Body of pancreas (tissue), 4 donors: ENCODE results near the gene USP34. TPM values are rescaled to one million over a fixed set of nuclear protein-coding genes. Genes with fewer than 3 reads are reported as not detected.
A peak's percentile ranks its signal among the peaks of the same experiment; 100 is the strongest.
"Not testable (repeated sequence)": the region's sequence is repeated elsewhere in the genome, so short reads cannot be mapped to it uniquely, and the experiment has no call there.

Source experiments
- ATAC-seq: fragments of 150-250 bp; one replicate; pipeline ENCODE4 v1.9.1; 2016
- DNase-seq, 4 donors: peaks; one replicate each; pipeline ENCODE4 v3.0.0-alpha.2; 2019
- H3K27ac ChIP-seq, 4 donors: fragments of 200-600 bp; sonication (generic); 1 replicate in 3 of 4; 2 replicates in 1 of 4; pipeline versions ENCODE4 v1.5.1 to v1.6.1; 2016 to 2019; ENCODE audit warnings: mild to moderate bottlenecking in 1 of 4, mixed read lengths in 1 of 4, moderate library complexity in 1 of 4
- H3K27me3 ChIP-seq, 2 donors: fragments of 200-600 bp; sonication (generic); one replicate each; pipeline ENCODE4 v1.6.0; 2016; ENCODE audit warnings: mild to moderate bottlenecking in 1 of 2
- H3K36me3 ChIP-seq, 2 donors: fragments of 200-600 bp; sonication (generic); replicated peaks in 1 of 2; 2 replicates each; pipeline ENCODE4 v1.5.1; 2016; ENCODE audit warnings: low read depth in 2 of 2; ENCODE audit not compliant: insufficient read depth in 1 of 2
- H3K4me1 ChIP-seq: fragments of 200-600 bp; sonication (generic); one replicate; pipeline ENCODE4 v1.6.0; 2016
- H3K4me3 ChIP-seq, 2 donors: fragments of 200-600 bp; sonication (generic); 1 replicate in 1 of 2; 2 replicates in 1 of 2; pipeline ENCODE4 v1.5.1; 2016 to 2019
- H3K9me3 ChIP-seq, 3 donors: fragments of 200-600 bp; sonication (generic); 1 replicate in 2 of 3; 2 replicates in 1 of 3; pipeline ENCODE4 v1.5.1; 2016
- CTCF ChIP-seq, 7 experiments: fragments of 450-650 bp in 4 of 7; fragments of 200-600 bp in 3 of 7; sonication (generic) in 3 of 7; IDR thresholded peaks; one replicate each; pipeline ENCODE4 v1.5.1; 2016 to 2019; ENCODE audit warnings: antibody characterized with exemption in 7 of 7
- POLR2A ChIP-seq, 3 donors: fragments of 450-650 bp; IDR thresholded peaks; one replicate each; pipeline ENCODE4 v1.6.1; 2016; ENCODE audit warnings: antibody characterized with exemption in 3 of 3, mild to moderate bottlenecking in 2 of 3
- WGBS, 2 donors: methylation state at CpG; one replicate each; pipeline ENCODE4 v1.1.5; 2017; 5-methylcytosine and 5-hydroxymethylcytosine counted together
- intact Hi-C: fragments of 100-400 bp; cut with DNase I; formaldehyde crosslinking; loops from one replicate; pipeline ENCODE4 v1.15.1; 2023
- total RNA-seq, 2 donors: library from RNA; depleted of rRNA; stranded (reverse); fragments of >200 nt; gene quantifications; one replicate each; pipeline ENCODE4 v1.1.0, GENCODE V29; 2016

The USP34 gene
- total RNA-seq, 2 donors from 2014 or later, result 87.0 to 96.5 TPM

DNA sequence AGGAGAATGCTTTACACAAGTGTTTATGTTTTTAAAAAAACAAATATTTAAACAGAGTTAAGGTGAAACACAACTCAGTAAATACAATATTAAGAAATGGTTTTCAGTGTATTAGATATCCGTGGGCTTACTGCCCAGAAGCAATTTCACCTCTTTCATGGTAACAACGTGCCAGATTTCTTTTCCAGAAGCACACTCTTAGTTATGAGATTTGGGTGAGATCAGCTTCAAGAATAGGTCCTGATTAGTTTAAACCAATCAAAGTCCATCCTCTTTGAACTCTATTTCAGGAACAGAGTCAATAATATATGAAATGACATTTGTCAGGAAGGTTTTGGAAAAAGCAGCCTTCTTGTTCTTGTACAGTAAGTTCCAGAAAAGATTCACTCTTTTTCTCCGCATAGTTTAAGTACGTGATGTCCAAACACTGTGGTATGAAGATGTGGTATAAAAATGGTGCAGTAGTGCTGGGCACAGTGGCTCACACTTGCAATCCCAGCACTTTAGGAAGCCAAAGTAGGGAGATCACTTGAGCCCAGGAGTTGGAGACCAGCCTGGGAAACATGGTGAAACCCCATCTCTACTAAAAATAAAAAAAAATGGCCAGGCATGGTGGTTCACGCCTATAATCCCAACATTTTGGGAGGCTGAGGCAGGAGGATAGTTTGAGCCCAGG lies 14.7 kb downstream of the USP34 start:
- no peak for TF ChIP-seq CTCF (IDR thresholded peaks at IDR 0.05)
- TF ChIP-seq POLR2A (IDR thresholded peaks at IDR 0.05), result no peak
- Histone ChIP-seq H3K36me3 (no peaks in the 10 kb centered on the region), H3K4me1 (peaks cover 37% of the 10 kb centered on the region), H3K4me3 (no peak overlapping the region), H3K9me3 (no peaks in the 10 kb centered on the region), H3K27me3 (no peaks in the 10 kb centered on the region), H3K27ac (peak overlapping the region in 2 of 4 donors; percentile 47 to 56)
- WGBS, 2 donors, result 47 to 52% methylated on average over 5 of the region's 5 CpGs
- intact Hi-C loops, result no loop called here
- peak in 1 of 4 donors; percentile 21 for DNase-seq
- peak; percentile 71 for ATAC-seq

GRCh38 chr2:61454972-61455371 lies 15.9 kb downstream of the USP34 start:
- not testable (repeated sequence) for H3K36me3 ChIP-seq

DNA sequence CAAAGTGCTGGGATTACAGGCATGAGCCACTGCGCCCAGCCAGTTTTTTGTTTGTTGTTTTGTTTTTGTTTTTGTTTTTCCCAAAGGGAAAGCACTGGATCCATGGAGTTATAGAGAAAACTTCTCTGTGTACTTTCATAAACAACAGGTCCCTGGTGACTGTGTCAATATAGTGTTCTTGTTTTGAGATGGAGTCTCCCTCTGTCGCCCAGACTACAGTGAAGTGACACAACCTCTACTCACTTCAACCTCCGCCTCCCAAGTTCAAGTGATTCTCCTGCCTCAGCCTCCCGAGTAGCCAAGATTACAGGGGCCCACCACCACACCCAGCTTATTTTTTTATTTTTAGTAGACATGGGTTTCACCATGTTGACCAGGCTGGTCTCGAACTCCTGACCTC lies 16.5 kb downstream of the USP34 start:
- TF ChIP-seq CTCF (IDR thresholded peaks at IDR 0.05), result no peak
- no peak for TF ChIP-seq POLR2A (IDR thresholded peaks at IDR 0.05)
- 90 to 94% methylated on average over 5 of the region's 5 CpGs for WGBS, 2 donors

More at GRCh38 chr2:61454972-61455371, 15.9 kb downstream of the USP34 start:
- H3K4me3 ChIP-seq, H3K27ac ChIP-seq, DNase-seq, ATAC-seq, H3K27me3 ChIP-seq, intact Hi-C loops, H3K9me3 ChIP-seq: not testable (repeated sequence)
- H3K4me1 ChIP-seq, result peaks cover 37% of the 10 kb centered on the region
- 94 to 100% methylated on average over 7 to 8 of the region's 8 CpGs for WGBS, 2 donors

GRCh38 chr2:61452392-61452791 lies 18.5 kb downstream of the USP34 start:
- ATAC-seq (no peak), DNase-seq (no peak)
- intact Hi-C loops, result no loop called here
- Histone ChIP-seq H3K4me3 (no peak overlapping the region), H3K4me1 (peaks cover 42% of the 10 kb centered on the region), H3K27ac (no peak overlapping the region), H3K9me3 (peaks cover 0 to 3% (median 0%) of the 10 kb centered on the region in 3 donors), H3K36me3 (no peaks in the 10 kb centered on the region), H3K27me3 (no peaks in the 10 kb centered on the region)
- 75 to 100% methylated on average over 6 to 8 of the region's 8 CpGs for WGBS, 2 donors
- TF ChIP-seq CTCF (IDR thresholded peaks at IDR 0.05) (no peak), POLR2A (IDR thresholded peaks at IDR 0.05) (no peak)

More for the DNA sequence above, 16.5 kb downstream of the USP34 start:
- Histone ChIP-seq H3K9me3 (peaks cover 0 to 3% (median 0%) of the 10 kb centered on the region in 3 donors), H3K4me1 (peaks cover 43% of the 10 kb centered on the region), H3K27ac (no peak overlapping the region), H3K4me3 (no peak overlapping the region), H3K27me3 (no peaks in the 10 kb centered on the region), H3K36me3 (no peaks in the 10 kb centered on the region)
- DNase-seq (no peak), ATAC-seq (no peak)
- intact Hi-C loops, result no loop called here

- Histone ChIP-seq H3K27ac (no peak overlapping the region), H3K4me3 (no peak overlapping the region), H3K36me3 (no peaks in the 10 kb centered on the region), H3K4me1 (peaks cover 30% of the 10 kb centered on the region), H3K9me3 (peaks cover 0 to 3% (median 0%) of the 10 kb centered on the region in 3 donors), H3K27me3 (no peaks in the 10 kb centered on the region)
- WGBS, 2 donors, result 96 to 97% methylated on average over 9 of the region's 9 CpGs
- intact Hi-C loops, result no loop called here
- no peak for ATAC-seq
- TF ChIP-seq CTCF (IDR thresholded peaks at IDR 0.05) (no peak), POLR2A (IDR thresholded peaks at IDR 0.05) (no peak)
- no peak for DNase-seq
Measured at GRCh38 chr2:61451178-61451577, 19.7 kb downstream of the USP34 start.
